HPDE6-E6E7 (cell line): ENCODE results near the gene DRD3.

Experiments used
- DNase-seq: peaks from one replicate; pipeline ENCODE4 v3.0.0; 2011; ENCODE audit warnings: missing footprints; ENCODE audit errors: extremely low spot score

DRD3 gene

DNA sequence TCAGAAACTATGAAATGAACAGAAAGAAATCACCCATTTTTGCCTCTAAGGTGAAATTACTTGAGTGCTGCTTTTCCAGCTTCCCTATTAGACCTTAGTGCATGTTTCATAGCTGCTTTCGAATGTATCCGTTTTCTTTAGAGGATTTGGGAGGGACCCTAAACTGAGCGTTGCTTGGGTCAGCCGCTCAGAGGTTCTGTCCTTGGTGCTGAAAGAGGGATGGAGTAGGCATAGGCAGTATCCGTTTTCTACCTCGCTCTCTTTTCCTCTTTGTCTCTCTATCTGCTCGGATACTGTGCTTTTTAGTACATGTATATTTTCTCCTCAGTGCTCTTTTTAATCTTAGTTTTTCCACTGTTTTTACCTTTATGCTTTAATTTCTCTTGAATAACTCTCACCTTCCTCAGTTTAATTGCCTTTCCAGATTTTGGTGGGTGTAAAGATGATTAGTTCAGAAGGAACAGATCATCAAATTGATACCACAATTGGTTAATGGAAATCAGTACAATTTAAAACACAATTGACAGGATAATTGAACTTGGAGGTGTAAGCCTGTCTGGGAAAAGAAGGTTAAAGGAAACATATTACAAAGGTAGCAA, at the start of gene DRD3:
DRD3 (minus strand) TSS at position 283 of the 599 bp plus-strand sequence. CDS start 7,060 bp downstream, outside the sequence.
- no peak for DNase-seq

DNA sequence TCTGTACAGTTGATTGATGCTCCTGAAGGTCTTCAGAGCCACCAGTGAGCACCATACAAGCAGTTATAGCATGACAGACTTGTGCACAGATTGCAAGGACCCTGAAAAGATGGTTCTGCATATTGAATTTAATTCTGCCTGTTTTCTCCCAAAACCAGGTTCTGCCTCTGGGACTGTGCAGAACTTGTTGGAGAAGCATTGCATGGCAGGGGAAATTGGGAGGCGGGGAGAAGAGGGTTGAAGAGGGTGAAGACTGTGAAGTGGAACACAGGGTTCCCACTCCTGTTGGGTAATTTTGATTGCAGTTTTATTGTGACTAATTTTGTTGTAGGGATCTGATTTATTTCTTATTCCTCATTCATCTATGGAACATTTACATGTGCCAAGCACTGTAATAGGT, 48.2 kb upstream of the DRD3 start:
- no peak for DNase-seq

DNA sequence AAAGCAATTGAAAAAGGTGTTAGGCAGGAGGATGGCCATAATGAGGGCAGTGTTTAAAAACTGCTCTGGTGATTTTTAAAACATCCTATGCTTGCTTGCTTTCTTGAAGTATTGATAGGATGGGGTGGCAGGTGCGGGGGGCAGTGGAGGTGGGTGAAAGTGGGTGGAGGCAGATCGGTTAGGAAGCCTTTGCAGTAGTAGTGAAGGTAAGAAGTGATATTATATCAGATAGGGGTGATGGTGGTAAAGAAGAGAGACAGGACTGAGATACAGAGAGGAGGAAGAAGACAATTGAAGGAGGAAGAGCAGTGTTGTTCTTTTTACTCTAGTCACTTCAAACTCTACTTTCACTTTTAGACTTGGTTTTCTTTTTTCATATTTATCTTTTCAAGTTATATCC, 47.5 kb upstream of the DRD3 start:
- DNase-seq, result no peak

DNA sequence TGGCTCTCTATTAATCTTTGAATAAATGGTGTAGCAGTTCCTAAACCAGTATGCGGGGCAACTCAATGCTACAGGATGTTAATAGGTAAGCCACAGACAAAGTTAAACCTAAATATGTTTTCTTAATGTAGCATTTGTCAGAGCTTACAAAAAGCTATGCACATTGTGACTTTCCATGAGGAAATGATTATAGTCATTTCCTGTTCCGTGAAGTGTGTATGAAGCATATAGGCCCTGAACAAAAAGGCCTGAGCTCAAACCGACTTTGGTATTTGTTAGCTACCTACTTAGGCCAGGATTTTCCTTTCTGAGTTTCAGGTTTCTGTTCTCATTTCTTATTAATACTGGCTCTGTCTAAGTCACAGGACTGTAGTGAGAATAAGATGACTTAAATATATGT, 44.3 kb upstream of the DRD3 start:
- no peak for DNase-seq

DNA sequence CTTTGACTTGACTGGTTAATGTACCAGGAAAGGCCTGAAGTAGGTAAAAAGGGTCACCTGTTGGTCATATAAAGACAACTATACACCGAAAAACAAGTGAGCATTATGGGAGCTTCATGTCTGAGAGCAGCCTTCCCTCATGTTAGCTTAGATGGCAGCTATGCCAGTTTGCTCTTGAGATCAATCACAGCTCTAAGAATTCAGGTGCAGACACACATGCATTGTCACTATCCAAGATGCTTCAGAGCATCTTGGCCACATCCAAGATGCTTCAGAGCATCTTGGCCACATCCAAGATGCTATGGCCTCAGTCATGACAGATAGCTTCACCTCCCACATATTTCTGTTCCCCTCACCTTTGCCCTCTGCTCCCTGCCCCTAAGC, 43.0 kb upstream of the DRD3 start:
- DNase-seq, result no peak

DNA sequence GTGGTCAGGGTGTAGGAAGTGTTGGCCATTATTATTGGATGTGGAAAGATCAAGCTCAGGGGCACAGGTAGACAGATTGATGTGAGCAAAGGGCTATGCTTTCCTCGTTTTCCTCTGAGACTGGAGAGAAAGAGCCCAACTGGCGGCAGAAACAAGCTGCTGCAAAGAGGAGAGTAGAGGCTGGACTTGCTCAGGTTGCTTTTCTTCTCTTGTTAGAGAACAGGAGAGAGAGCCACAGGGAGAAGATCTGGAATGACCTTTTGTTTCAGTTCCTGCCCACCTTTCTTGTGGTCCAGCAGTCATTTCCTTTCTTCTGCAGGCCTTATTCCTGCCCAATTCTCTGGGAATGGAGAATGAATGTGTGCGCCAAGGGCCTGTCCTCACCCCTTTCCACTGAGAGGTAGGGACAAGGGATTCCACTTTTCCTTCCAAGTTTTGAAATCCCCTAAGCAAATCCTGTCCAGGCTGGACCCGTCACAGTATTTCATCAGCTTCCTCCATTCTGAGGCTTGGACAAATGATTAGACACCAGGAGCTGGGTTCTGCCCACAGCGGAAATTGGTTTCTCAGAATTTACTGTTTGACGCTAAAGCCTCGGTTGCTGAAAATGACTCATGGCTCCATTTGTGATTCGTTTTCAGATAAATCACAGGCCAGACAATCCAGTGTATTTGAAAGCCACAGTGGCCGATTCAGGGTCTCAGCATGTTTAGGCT, 42.5 kb upstream of the DRD3 start:
- no peak for DNase-seq

DNA sequence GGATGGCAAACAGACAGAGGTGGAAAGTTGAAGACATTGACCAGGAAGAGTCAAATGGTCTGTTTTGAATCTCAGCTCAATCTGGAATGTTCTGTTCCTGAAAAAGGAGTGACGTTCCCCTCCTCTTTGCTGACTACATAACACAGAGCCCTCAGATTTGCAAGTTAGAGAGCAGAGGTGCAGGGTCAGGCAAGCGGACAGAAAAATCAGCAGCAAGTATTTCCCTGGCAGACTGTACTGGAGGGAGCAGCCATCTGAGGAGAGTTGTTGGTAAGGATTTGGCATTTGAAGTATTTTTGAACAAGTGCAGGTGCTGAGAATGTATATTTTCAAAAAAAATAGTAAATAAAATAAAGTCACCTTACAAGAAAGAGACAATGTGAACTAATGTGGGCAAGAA, 40.9 kb upstream of the DRD3 start:
- no peak for DNase-seq

DNA sequence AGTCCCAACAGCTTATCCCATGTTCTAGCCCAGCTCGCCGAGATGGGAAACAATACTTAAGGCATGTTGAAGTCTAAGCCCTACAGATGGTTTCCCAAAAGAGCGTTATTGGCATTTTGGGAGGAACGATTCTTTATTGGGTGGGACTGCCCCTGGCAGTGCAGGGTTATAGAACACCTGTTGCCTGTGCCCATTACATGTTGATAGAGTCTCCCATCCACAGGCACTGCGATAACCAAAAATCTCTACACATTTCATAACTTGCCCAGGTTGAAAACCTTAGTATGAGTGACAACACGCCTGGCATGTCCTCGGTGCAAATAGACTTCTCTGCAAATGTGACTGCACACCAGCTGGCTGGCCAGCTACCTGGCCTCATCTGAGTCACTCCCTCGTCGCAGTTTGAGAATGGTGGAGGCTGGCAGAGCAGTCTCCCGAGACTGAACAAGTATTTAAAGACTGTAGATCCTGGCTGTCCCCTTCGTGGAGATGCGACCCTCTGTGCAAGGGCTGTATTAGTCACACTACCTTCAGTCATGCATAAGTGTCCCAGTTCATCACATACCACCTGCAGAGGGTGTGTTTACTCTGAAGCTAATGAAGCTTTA, 39.8 kb upstream of the DRD3 start:
- no peak for DNase-seq

DNA sequence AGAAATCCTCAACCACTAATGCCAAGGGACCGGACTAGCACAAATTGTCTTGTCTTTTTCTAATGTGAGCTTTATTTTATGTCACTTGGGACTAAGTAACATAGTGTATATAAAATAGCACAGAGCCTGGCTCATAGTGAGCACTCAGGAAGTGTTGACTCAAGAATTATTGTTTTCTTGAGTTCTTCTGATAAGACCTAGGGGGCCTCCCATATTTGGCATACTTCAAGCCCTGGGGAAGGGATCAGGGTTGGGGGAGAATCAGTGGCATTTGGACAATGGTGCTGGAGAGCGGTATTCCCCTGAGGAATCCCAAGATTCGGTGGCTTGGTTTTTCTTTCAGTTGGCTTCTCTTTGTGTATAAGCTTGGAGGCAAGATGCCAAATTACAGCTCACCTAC, 39.2 kb upstream of the DRD3 start:
- no peak for DNase-seq

DNA sequence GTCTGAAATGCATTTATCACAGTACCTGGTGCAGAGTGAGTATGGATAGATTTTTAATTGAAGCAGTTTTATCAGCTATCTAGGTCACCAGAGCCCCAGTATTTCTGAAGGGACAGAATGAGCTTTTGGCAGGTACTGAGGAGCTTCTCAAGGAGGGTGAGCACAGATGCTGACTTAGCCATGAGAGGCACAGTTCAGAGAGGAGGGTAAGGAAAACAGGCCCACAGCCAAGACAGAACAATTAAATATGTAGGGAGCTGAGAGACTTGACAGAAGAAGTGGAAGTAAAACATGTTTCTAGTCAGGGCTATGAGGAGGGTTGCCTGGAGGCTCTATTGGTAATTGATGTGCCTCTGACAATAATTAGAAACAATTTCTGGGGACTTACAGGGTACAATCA, 38.4 kb upstream of the DRD3 start:
- no peak for DNase-seq

DNA sequence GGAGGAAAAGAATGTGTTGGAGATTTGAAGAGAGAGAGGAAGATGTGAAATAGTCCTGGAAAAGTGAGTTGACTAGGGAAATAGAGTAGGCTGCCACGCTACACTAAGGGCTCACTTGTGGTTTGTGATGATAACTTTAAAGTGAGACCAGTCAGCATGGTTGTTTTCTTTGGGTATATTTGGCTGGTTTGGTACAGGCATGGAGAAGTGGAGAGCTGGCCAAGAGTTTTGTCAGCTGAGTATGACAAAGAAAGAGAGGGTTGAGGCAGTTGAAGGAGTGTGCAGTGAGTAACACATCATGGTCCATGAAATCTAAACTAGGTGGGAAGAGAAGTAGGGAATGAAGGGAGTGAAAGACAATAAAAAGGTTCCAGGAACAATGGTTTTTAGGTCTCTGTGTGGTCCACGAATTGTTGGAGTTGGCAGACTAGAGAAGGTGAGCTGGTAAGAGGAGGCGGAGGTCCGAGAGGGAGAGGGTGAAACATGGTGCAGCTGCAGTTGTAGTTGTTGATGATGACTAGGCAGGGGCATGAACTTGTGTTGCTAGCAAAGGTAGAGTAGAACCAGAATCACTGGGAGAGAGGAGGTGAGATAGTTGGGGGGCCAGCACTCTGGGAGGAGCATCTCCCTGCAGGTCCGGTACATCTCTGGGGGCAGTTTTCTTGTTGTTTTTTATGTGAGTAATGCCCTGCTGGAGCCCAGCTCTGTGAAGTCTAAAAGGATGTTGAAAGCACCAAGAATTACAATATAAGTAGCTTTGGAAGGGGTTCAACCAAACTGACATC, 37.5 kb upstream of the DRD3 start:
- DNase-seq, result no peak

DNA sequence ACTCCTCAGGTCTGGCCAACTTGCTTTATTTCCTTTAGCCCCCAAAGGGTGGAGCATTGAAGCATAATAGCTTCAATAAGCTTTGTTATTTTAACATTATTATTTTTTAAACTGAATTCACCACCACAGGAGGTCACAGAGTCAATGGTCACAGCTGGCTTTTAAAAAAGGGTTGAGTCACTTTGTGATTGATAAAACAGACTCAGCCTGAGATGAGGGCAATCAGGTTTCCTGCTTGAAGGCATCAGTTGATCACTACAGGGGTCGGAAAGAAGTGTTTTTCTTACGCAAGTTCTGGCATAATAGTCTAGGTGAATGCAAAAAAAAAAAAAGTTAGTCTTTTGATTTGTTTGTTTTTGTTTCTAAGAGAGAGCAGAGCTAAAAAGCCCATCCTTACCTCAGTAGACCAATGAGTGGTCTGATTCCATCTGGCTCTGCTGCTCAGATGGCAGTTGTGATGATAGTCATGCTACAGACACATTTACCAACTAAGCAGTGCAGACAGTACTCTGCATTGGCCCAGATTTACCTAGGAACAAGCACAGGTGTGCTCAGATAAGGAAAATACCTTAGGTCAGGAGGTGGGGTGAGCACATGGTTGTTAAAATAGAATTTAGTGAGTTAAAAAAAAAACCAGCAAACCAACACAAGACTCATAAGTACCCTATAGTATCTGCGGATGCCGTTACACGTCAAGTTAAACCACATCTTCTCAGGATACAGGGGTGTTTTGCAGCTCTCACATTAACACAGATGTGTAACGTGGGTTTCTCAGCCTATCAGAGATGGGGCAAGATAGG, 35.9 kb upstream of the DRD3 start:
- DNase-seq, result no peak

DNA sequence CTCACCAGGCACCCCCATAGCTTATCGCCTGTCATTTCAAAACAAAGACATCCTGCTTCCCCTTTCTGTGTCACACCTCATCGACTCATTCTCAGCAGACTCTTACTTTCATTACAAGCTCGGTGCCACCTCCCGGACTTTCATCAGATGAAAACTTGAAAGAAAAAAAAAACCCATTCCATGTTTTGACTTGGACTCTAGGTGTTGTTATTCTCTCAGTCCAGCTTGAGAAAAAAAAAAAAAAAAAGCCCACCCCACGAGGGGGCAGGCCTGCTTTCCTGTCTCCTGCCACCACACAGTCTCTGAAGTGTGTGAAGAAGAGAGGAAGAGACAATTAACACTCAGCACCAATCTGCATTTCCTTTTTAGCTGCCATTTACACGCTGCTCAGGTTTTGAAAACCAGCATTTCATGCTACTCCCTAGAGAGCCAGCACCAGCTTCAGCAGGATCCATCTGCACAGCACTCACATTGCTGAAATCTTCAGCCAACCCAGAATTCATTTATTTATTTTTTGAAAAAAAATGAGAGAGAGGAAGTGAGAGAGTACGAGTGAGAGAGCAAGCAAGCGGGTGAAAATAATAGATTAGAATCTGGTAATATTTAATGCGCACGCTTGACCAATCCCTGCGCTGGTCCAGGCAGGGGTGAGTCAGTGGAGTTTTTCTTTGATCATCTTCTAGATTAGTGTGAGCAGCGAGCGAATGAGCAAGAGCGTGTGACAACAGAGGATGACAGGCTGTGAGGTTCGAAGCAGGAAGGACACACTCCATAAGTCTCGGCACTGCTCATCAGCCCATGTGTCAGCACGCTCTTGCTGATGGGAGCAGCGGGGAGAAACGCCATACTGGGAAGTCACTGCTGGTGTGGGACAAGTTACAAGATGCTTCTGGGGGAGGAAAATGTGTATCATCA, 35.0 kb upstream of the DRD3 start:
- DNase-seq, result peak; percentile 8

DNA sequence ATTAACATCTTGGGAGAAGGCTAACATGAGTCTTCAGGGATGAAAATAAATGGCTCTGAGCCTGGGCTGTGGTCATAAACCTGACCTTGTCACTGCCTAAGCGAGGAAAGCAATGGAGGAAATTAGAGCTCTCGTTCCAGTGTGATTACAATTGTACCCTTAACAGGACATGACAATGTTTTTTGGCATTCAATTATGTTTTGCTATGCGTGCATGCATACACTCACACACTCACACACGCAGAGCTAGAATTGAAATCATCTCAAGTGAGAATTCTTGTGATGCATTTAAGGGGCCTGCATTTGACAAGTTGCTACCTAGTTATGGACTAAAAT, 34.4 kb upstream of the DRD3 start:
- DNase-seq, result no peak

DNA sequence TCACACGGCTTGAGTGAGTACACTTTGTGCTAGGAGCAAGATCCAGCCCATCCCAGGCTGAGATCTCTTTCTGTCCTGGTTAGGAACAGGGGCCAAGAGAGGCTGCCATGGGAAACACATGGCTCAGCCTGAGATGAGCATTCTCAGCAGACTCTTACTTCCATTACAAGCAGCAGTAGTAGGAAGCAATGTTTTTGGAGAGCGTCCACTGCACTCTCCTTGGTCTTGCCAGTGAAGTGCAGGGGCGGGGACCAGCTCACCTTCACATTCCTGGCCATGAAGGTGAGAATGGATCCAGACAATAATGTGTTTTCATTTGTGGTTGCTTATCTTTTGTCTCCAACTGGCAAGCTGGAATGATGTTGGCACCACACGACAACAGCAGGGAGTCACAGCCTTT, 33.8 kb upstream of the DRD3 start:
- DNase-seq, result no peak

DNA sequence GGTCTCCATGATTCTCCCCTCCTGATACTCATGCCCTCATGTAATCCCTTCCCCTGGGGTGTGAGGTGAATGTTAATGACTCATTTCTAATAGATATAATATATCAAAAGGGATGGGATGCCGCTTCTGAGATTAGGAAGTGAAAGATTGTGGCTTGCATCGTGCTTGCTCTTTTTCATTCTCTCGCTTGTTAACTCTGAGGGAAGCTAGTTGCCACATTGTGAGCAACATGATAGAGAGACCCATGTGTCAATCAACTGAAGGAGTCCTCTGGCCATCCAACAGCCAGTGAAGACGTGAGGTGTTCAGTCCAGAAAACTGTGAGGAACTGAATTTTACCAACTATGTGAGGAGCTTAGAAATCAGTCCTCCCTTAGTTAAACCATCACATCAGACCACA, 28.9 kb upstream of the DRD3 start:
- no peak for DNase-seq

DNA sequence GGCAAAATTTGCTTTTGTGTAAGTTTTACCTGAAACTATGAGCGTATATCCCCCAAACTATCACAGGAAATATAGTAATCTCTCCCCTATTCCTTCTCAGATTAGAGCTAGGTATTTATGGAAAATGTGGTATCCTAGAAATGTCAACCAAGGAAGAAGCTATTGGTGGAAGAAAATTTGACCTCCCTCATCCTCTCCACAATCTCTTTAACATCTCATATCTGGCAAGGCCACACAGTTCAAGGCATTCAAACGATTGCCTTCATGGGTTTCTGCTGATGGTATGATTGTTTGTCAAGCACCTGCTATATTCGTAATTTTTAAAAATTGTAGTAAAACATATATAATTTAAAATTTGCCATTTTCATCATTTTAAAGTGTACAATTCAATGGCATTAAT, 27.5 kb upstream of the DRD3 start:
- DNase-seq, result no peak

DNA sequence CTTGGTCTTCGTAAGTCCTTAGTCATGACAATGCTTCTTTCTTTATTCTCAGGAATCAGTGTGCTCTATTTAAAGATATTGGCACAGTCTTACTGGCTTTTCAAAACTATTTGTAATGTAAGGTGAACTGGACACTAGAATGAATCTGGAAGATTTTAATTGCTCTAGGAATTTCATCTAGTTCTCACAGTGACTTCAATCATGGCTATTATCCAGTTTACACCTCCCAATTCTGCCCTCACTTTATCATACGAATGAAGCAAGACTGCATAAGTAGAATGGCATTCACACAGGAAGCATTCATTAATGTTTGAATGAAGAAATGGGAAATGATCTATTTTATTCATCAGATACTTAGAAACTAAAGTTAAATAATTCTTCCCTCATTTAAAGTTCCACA, 26.7 kb upstream of the DRD3 start:
- DNase-seq, result no peak

DNA sequence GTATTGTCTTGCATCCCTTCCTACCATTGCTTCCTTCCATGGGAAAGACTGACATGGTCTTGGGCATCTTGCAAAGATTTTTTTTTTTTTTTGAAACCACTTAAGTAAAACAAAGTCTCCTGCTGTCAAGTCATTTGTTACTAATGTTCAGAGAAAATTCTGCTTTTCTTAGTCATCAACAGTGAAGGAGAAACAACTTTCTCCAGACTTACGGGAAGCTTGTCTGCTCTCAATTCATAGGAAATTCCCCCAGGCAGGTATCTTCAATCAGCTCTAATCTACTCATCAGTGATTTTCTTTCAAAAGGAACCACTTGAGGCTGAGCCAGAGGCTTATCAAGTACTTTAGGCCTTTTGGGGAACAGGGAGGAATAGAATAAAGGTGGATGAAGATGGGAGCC, 15.9 kb upstream of the DRD3 start:
- no peak for DNase-seq

DNA sequence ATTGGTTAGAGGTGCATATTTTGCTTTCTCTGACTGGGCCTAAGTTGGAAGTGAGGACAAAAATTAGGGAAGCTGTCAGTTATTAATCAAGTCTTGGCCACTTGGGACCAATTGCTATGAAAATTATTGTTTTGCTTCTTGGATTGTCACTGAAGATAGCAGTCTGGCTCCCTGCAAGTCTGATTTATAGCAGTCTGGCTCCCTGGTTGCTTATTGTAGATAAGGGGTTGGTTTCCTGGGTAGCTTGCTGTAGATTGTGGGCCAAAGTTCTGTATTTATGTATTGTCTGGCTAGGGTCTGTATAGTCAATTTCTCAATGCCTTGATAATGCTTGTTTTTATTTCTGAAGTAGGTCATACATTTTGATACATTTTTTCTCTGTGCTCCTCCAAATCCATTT, 13.3 kb upstream of the DRD3 start:
- no peak for DNase-seq

DNA sequence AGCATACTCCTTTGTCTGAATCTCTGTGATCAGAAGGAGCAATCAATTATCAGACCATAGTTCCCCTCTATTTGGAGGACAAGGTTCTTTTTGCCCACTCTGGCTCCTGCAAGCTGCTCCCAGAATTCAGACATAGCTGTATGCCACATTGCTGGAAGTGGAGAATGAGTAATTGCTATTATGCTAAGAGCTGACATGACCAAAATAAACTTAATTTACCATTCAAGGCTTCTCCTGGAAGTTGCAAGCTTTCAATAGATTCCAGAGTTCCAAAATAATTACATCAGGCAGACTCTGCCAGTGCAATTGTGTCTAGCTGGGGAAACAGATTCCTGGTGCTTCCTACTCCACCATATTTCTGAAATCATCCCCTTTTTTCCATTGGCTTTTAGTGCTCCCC, 7.6 kb upstream of the DRD3 start:
- DNase-seq, result no peak
